AG04450 (cell line): Measurements from ENCODE around the gene ABHD14A. TPM values are rescaled to one million over a fixed set of nuclear protein-coding genes. Genes with fewer than 3 reads are reported as not detected.

Experiments used
- CTCF ChIA-PET: fragments of 300-600, 350-600 bp; formaldehyde crosslinking; extraction: SDS; loops from one replicate; lab custom pipeline; 2022; ENCODE audit warnings: antibody characterized with exemption, inconsistent platforms; lab: Charles Lee
- POLR2A ChIA-PET: fragments of 350-600 bp; formaldehyde crosslinking; extraction: SDS; loops from one replicate; lab custom pipeline; 2021; ENCODE audit warnings: antibody characterized with exemption, inconsistent platforms; lab: Yijun Ruan, JAX
- DNase-seq: peaks from one replicate; pipeline ENCODE4 v3.0.0-alpha.2; 2011; ENCODE audit warnings: low read depth, low spot score
- H3K27ac ChIP-seq: one replicate; pipeline ENCODE4 v1.5.1; 2012; ENCODE audit warnings: low read depth, low read length, control low read depth
- H3K27me3 ChIP-seq: one replicate; pipeline ENCODE4 v1.6.0; 2012; ENCODE audit warnings: low read length; ENCODE audit not compliant: control insufficient read depth, insufficient read depth
- H3K4me3 ChIP-seq: 2 replicates; pipeline ENCODE4 v1.5.1; 2011; ENCODE audit warnings: mild to moderate bottlenecking, low read depth, low read length, control low read depth
- H3K9me3 ChIP-seq: 2 replicates; pipeline ENCODE4 v1.5.1; 2012; ENCODE audit warnings: low read length; ENCODE audit not compliant: control insufficient read depth, insufficient read depth
- polyA plus RNA-seq: library from polyadenylated mRNA; depleted of rRNA; stranded (reverse); fragments of >200 nt; gene quantifications from 2 replicates; pipeline ENCODE4 v1.2.3, GENCODE V29; 2011
- TF ChIP-seq, protein P1 (sequence below): IDR thresholded peaks from 2 replicates; pipeline ENCODE4 v1.5.1; 2011; ENCODE audit warnings: low read depth, low read length, control low read depth, inconsistent platforms

The ABHD14A gene
- polyA plus RNA-seq, 1 experiment: 8.2 TPM

DNA sequence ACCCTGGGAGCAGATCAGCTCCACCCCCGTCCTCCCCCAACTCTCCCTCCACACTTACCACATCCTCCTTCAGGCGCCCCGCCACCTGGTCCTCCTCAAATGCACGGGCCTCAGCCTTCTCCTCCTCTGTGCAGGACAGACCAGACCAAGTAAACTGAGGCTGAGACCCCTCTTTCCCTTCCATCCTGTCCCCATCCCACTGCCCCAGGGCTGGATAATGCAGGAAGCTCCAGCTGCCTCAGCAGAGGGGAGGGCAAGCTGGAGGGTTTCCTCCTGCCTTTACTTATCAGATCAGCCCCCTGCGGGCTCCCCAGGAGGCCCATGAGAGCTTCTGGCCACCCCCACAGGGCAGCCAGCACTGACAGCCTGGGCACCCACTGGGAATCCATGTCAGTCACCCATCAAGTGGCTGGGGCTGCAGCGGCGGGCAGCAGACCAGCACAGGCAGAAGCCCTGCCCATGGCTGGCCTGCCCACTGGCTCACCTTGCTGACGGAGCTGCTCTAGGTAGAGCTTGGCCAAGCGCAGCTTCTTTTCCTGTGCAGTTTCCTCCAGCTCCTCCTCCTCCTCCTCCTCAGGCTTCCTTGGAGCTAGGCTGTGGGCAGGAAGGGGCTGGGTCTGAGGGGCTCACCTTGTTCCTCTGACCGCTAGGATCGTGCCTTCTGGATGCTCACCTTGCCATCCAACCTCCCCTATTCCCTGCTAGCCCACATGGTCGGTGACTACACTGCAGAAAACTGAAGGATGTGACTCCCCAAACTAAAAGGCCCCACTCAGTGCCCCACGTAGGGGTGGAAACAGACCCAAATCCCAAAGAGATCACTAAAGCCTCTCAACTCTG is 37.0 kb upstream of the ABHD14A start:
- CTCF ChIA-PET: no interaction called here
- Histone ChIP-seq H3K4me3 (no peak overlapping the region), H3K27me3 (no peaks in the 10 kb centered on the region), H3K9me3 (no peaks in the 10 kb centered on the region; the same call in 1 of the 2 replicates), H3K27ac (no peak overlapping the region)
- TF ChIP-seq, protein P1, sequence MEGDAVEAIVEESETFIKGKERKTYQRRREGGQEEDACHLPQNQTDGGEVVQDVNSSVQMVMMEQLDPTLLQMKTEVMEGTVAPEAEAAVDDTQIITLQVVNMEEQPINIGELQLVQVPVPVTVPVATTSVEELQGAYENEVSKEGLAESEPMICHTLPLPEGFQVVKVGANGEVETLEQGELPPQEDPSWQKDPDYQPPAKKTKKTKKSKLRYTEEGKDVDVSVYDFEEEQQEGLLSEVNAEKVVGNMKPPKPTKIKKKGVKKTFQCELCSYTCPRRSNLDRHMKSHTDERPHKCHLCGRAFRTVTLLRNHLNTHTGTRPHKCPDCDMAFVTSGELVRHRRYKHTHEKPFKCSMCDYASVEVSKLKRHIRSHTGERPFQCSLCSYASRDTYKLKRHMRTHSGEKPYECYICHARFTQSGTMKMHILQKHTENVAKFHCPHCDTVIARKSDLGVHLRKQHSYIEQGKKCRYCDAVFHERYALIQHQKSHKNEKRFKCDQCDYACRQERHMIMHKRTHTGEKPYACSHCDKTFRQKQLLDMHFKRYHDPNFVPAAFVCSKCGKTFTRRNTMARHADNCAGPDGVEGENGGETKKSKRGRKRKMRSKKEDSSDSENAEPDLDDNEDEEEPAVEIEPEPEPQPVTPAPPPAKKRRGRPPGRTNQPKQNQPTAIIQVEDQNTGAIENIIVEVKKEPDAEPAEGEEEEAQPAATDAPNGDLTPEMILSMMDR: no peak
- DNase-seq: no peak
- POLR2A ChIA-PET: no interaction called here

GRCh38 chr3:51938780-51939425 is 36.0 kb upstream of the ABHD14A start:
- POLR2A ChIA-PET: no interaction called here
- CTCF ChIA-PET: no interaction called here
- DNase-seq: no peak
- no peak overlapping the region for H3K4me3 ChIP-seq
- TF ChIP-seq, protein P1: no peak
- H3K27me3 ChIP-seq: no peaks in the 10 kb centered on the region
- H3K27ac ChIP-seq: no peak overlapping the region
- no peaks in the 10 kb centered on the region; the same call in 1 of the 2 replicates for H3K9me3 ChIP-seq

DNA sequence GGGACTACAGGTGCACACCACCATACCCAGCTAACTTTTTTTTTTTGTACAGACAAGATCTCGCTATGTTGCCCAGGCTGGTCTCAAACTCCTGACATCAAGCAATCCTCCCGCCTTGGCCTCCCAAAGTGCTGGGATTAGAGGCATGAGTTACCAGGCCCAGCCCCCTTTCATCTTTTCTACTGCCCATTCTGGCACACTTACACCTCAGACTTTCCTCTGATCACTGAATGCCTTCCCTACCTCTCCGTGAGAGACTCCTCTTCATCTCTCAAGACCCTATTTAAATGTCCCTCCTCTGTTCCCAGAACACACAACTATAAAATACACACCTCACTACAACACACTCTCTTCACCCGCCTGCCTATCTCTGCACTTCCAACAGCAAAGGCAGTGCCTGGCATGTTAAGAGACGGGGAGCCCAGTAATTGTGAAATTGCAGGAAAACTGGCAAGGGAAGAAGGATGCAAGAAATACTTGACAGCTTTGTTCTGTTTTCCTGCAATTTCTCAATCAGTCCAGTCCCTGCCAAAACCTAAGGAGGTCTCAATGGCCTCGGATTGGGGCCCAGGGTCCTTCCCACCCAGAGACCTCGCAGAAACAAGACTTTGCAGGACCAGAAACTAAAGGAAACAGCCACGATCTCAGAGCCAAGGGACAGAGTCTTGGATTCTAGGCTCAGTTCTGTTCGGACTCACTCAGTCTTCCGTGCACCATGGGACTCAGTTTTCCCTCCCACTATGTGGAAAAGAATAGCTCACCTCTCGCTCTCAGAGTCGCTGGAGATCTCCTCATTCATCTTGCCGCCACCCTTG is 34.0 kb upstream of the ABHD14A start:
- H3K27ac ChIP-seq: peak overlapping the region; percentile 31
- no peak for DNase-seq
- ChIA-PET POLR2A (interaction anchor here (0.6 to 2.2 kb wide), 4 partner anchors 33 to 555 kb away, joined by 3 to 20 read pairs (median 5); partner anchors contain the start of genes ABHD14B, ACY1, MANF and RPL29), CTCF (interaction anchor here (0.5 to 2.5 kb wide), 19 partner anchors 10 to 1400 kb away, joined by 3 to 37 read pairs (median 4); partner anchors contain the start of genes ABHD14A, ABHD14B, ACY1 and PCBP4)
- no peaks in the 10 kb centered on the region for H3K27me3 ChIP-seq
- no peaks in the 10 kb centered on the region; the same call in 1 of the 2 replicates for H3K9me3 ChIP-seq
- TF ChIP-seq, protein P1: no peak
- H3K4me3 ChIP-seq: peak overlapping the region; percentile 88

DNA sequence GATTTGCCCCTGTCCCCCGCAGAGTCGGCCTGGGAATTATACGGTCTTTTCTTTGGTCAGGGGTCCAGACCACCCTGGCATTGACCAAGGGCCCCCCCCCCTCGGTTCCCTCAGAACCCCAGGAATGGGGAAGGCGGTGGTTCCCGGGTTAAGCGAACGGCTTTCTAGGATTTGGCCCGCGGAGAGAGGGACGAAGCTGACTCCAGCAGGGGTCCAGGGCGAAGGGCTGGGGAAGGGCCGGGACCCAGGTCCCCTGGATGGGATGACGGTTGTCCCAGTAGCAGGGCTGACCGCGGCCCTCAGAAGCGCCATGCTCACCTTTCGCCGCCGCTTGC is 33.4 kb upstream of the ABHD14A start:
- TF ChIP-seq, protein P1: no peak
- DNase-seq: no peak
- ChIA-PET POLR2A (interaction anchor here (0.6 to 2.2 kb wide), 5 partner anchors 26 to 556 kb away, joined by 3 to 20 read pairs (median 4); partner anchors contain the start of genes ABHD14B, ACY1, MANF and PCBP4), CTCF (interaction anchor here (0.5 to 2.5 kb wide), 18 partner anchors 11 to 544 kb away, joined by 3 to 37 read pairs (median 4); partner anchors contain the start of genes ABHD14A, ABHD14B, ACY1 and PCBP4)
- Histone ChIP-seq H3K27ac (peak overlapping the region; percentile 31), H3K9me3 (no peaks in the 10 kb centered on the region; the same call in 1 of the 2 replicates), H3K27me3 (no peaks in the 10 kb centered on the region), H3K4me3 (peak overlapping the region; percentile 88)
